Keratinocyte (primary cell): ENCODE measurements around the gene TRIM73. TPM values are rescaled to one million over a fixed set of nuclear protein-coding genes. Genes with fewer than 3 reads are reported as not detected.
A peak's percentile ranks its signal among the peaks of the same experiment; 100 is the strongest.
"Not testable (repeated sequence)": the region's sequence is repeated elsewhere in the genome, so short reads cannot be mapped to it uniquely, and the experiment has no call there.

Source experiments
- DNase-seq: peaks from one replicate; pipeline ENCODE4 v3.0.0-alpha.2; 2011; ENCODE audit warnings: low read depth, missing footprints, low spot score
- FAIRE-seq: peaks from 2 replicates; lab custom pipeline; 2011; peaks lifted over from hg19 to GRCh38; lab: Jason Lieb, UNC
- H2AFZ ChIP-seq: 2 replicates; pipeline ENCODE4 v1.6.0; 2012; ENCODE audit warnings: low read length, control low read depth, inconsistent platforms; ENCODE audit not compliant: control insufficient read depth
- H3K27ac ChIP-seq: 2 replicates; pipeline ENCODE4 v1.5.1; 2011; ENCODE audit warnings: low read length; ENCODE audit not compliant: control insufficient read depth, insufficient read depth
- H3K27me3 ChIP-seq: 3 replicates; pipeline ENCODE4 v1.6.0; 2011; ENCODE audit warnings: low read length; ENCODE audit not compliant: control insufficient read depth, insufficient read depth; ENCODE audit errors: extremely low read depth
- H3K36me3 ChIP-seq, 2 experiments: 2 replicates in 1 of 2; 3 replicates in 1 of 2; pipeline ENCODE4 v1.5.1; 2011; ENCODE audit warnings: low read length in 2 of 2, mild to moderate bottlenecking in 1 of 2; ENCODE audit not compliant: control insufficient read depth in 2 of 2, insufficient read depth in 2 of 2; ENCODE audit errors: extremely low read depth in 1 of 2
- H3K4me1 ChIP-seq: 3 replicates; pipeline ENCODE4 v1.5.1; 2011; ENCODE audit warnings: low read length; ENCODE audit not compliant: control insufficient read depth, insufficient read depth; ENCODE audit errors: extremely low read depth
- H3K4me2 ChIP-seq: 3 replicates; pipeline ENCODE4 v1.6.0; 2011; ENCODE audit warnings: low read depth, low read length; ENCODE audit not compliant: control insufficient read depth, insufficient read depth; ENCODE audit errors: extremely low read depth
- H3K4me3 ChIP-seq, 3 experiments: fragments of 200-600 bp in 1 of 3; sonication (generic) in 1 of 3; 2 replicates in 2 of 3; 3 replicates in 1 of 3; pipeline ENCODE4 v1.5.1; 2011 to 2016; ENCODE audit warnings: low read length in 3 of 3, mild to moderate bottlenecking in 3 of 3, control low read depth in 2 of 3, inconsistent platforms in 1 of 3, low read depth in 1 of 3, mixed read lengths in 1 of 3, mixed run types in 1 of 3, moderate library complexity in 1 of 3; ENCODE audit not compliant: control insufficient read depth in 2 of 3, insufficient read depth in 2 of 3; ENCODE audit errors: extremely low read depth in 1 of 3
- H3K79me2 ChIP-seq: 2 replicates; pipeline ENCODE4 v1.6.0; 2012; ENCODE audit warnings: low read length; ENCODE audit not compliant: control insufficient read depth, insufficient read depth
- H3K9ac ChIP-seq: 3 replicates; pipeline ENCODE4 v1.6.0; 2011; ENCODE audit warnings: low read length; ENCODE audit not compliant: control insufficient read depth, insufficient read depth; ENCODE audit errors: extremely low read depth
- H3K9me1 ChIP-seq: 3 replicates; pipeline ENCODE4 v1.6.0; 2011; ENCODE audit warnings: low read length; ENCODE audit not compliant: control insufficient read depth, insufficient read depth; ENCODE audit errors: extremely low read depth
- H3K9me3 ChIP-seq: 2 replicates; pipeline ENCODE4 v1.5.1; 2012; ENCODE audit warnings: low read depth, low read length; ENCODE audit not compliant: control insufficient read depth
- H4K20me1 ChIP-seq: 3 replicates; pipeline ENCODE4 v1.6.0; 2011; ENCODE audit warnings: low read length; ENCODE audit not compliant: control insufficient read depth, insufficient read depth; ENCODE audit errors: extremely low read depth
- CTCF ChIP-seq, 3 experiments: IDR thresholded peaks in 1 of 3; conservative IDR thresholded peaks in 1 of 3; optimal IDR thresholded peaks in 1 of 3; 2 replicates in 2 of 3; 3 replicates in 1 of 3; pipeline versions ENCODE3 to v1.5.1; 2011; ENCODE audit warnings: low read length in 3 of 3, mild to moderate bottlenecking in 3 of 3, moderate library complexity in 2 of 3, control low read depth in 1 of 3, inconsistent platforms in 1 of 3; ENCODE audit not compliant: insufficient read depth in 2 of 3; ENCODE audit errors: extremely low read depth in 1 of 3
- dilution Hi-C: fragments of 300-500 bp; cut with MboI; formaldehyde crosslinking; loops from one replicate; pipeline ENCODE4 v1.7.0; 2020; ENCODE audit warnings: low sequenced_read_pairs; ENCODE audit not compliant: extremely low pct_ligation_motif_present
- polyA plus RNA-seq, 5 experiments: library from polyadenylated mRNA; depleted of rRNA in 3 of 5; stranded (reverse) in 3 of 5; stranded (forward) in 1 of 5; unstranded in 1 of 5; fragments of >200 nt; gene quantifications; 1 replicate in 1 of 5; 2 replicates in 3 of 5; 3 replicates in 1 of 5; pipeline versions ENCODE4 v1.2.1 to v1.2.3, GENCODE V29; 2011 to 2012; ENCODE audit warnings: missing spikeins in 2 of 5, low read depth in 1 of 5, low replicate concordance in 1 of 5
- small RNA-seq, 3 experiments: library from RNA; depleted of rRNA; stranded (forward); fragments of <200 nt; gene quantifications; one replicate each; pipeline ENCODE3, GENCODE V24; 2012; ENCODE audit warnings: low read depth in 3 of 3, low replicate concordance in 1 of 3; ENCODE audit not compliant: insufficient read length in 3 of 3

Gene TRIM73
- polyA plus RNA-seq, 1 donor (not counting 4 experiments of a cell fraction or from before 2014, with no cell fraction given): 0.21 TPM

GRCh38 chr7:75452494-75452955 lies 57.1 kb downstream of the TRIM73 start:
- H3K27me3 ChIP-seq, dilution Hi-C loops, H3K4me1 ChIP-seq, H3K79me2 ChIP-seq, H3K4me3 ChIP-seq, H3K9me3 ChIP-seq, H3K36me3 ChIP-seq, H3K9ac ChIP-seq, H4K20me1 ChIP-seq, H2AFZ ChIP-seq, DNase-seq, H3K27ac ChIP-seq, H3K9me1 ChIP-seq, H3K4me2 ChIP-seq: not testable (repeated sequence)
- FAIRE-seq: peak; percentile 76
- TF ChIP-seq CTCF (optimal IDR thresholded peaks at IDR 0.05 in 1 of 3, IDR thresholded peaks at IDR 0.05 in 1 of 3, conservative IDR thresholded peaks at IDR 0.05 in 1 of 3; ENCODE audit: extremely low read depth in 1 of 3, insufficient read depth in 2 of 3, low read length in 3 of 3): peak in 1 of 3 experiments; percentile 28

Small RNA genes within 50 kb of the gene (small RNA-seq; reads per million reads assigned to genes)
- gene RF00019: 0 reads per million in 3 experiments

Other genes with a start within 250 kb of the TRIM73 start
- gene POM121C, start 90.7 kb downstream of the TRIM73 start, polyA plus RNA-seq: 4.1 to 14.6 TPM (median 6.7 TPM) in 3 replicates
- 0.04 TPM in 1 of 3 replicates, not detected in the others for gene SPDYE5, start 96.7 kb downstream of the TRIM73 start, polyA plus RNA-seq